GM21528 (cell line): ENCODE data around the gene VKORC1.
A peak's percentile ranks its signal among the peaks of the same experiment; 100 is the strongest.

Source experiments
- ATAC-seq: cut with Tn5 transposase; IDR thresholded peaks from one replicate; pipeline ENCODE4 v1.9.1; 2021; ENCODE audit warnings: mild to moderate bottlenecking, moderate library complexity; ENCODE audit not compliant: unreplicated experiment, low FRiP score

Gene VKORC1

DNA sequence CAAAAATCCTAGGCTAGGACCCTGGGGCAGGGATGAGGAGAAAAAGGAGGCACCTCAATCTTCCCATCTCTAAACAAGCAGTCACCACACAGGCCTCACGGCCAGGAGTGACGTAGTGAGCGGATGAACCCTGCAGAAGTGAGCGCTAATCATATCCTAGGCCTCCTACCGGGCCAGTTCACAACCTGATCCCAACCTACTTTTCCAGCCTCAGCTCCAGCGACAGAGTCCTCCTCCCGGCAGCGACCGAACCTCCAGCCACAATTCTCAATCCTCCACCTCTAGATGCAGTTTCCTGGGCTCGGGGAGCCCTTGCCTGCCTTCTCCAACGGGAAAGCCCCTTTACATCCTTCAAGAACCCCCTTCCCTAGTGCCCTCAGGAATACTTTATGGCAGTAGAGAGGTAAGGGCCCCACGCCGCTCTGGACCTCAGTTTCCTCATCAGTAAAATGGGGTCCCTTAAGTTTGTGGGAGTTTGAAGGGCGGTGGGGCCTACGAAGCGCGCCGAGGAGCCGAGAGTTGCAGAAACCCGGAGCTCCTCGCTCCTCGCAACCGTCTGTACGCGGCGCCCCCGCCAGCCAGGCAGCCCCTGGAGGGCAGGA lies 22.0 kb downstream of the VKORC1 start:
- peak; percentile 10 for ATAC-seq

DNA sequence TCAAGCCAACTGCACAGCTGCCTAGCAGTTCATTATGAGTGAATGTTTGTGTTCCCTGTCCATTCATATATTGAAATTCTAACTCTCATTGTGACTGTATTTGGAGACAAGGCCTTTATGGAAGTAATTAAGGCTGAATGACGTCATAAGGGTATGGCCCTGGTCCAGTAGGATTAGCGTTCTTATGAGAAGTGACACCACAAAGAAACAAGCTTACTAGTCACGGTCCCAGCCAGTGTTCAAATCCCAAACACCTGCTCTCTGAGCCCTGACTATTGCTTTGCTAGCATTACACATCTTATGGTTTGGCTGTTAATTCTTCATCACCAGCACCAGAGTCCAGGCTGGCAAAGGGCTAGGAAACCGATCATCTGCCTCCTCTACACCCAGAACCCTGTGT lies 22.7 kb downstream of the VKORC1 start:
- ATAC-seq = no peak

DNA sequence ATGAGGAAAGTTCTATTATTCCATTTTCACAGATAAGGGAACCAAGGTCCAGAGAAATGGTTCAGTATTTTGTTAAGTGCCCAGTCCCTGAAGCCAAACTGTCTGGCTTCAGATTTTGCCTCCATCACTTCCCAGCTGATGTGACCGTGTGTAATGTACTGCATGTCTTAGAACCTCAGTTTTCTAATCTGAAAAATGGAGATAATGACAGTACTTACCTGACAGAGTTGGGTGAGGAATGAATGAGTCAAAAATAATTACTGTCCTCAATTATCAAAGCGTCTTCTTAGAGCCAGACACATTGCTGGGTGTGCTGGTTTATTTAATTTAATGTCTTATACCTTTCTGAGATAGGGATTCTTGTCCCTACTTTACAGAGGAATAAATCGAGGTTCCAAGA lies 27.3 kb downstream of the VKORC1 start:
- no peak for ATAC-seq

DNA sequence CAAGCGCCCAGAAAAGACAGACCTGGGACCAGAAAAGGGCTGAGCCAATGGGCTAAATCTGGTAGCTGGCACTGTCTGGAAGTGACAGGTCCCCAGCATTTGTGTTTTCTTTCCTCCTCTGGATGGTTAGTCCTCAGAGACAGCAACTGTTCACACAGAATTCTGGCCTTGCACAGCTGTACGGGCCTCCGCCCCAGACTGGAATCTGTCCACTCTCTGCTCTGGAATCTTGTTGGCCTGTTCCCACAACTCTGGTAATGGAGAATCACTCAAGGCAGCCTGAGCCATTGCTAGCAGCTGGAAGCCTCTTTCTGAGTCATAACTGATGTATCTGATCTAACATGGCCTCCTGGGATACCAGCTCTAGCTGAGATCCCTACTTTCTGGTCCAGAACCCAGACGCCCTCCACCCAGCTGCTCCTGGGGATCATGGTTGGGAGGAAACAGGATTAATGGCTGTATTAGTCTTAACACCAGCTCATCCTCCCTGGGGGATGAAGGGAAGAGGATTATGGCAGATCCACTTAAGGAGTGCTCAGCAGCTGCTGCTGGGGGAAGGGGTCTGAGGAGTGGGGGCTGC lies 29.6 kb downstream of the VKORC1 start:
- ATAC-seq = no peak

DNA sequence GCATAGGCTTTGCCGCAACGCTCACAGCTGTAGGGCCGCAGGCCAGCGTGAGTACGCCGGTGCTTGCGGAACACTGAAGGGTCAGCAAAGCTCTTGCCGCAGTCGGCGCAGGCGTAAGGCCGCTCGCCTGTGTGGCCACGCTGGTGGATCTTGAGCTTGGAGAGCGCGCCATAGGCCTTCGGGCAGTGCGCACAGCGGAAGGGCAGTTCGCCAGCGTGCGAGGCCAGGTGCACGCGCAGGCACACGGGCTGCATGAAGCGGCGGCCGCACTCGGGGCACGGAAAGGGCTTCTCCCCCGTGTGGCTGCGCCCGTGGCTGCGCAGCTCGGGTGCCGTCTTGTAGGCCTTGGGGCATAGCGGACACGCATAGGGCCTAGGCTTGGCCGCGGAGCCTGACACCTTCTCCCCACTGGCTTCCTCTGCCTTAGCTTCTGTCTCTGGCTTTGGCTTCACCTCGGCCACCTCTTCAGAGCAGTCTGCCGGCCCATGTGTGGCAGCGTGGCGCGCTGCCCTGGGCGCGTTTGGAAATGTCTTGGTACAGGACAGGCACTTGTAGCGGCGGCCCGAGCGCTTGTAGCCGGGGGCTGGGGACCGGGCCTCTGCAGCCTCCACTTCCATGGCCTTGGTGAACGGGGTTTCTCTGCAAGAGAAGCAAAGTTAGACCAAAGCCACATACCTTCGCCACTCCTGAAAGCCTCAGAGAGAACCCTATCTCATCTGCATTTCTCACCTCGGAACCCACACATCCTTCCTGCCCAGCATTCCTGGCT lies 30.6 kb downstream of the VKORC1 start:
- no peak for ATAC-seq

DNA sequence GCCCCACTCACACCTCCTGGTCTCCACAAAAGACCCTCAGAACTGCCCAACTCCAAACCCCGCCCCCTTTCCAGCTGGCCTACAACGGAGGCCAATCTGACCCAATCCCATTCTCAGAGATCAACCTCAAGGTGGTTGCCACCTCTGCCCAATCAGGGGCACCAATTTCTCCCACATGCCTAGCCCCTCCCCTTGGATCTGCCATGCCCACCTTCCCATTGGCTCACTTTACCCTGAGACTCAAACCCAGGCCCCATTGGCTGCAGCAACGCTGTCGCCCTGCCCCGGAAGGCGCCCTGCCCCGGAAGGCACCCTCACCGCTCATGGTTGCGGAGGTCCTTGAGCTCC lies 31.1 kb downstream of the VKORC1 start:
- ATAC-seq = no peak

DNA sequence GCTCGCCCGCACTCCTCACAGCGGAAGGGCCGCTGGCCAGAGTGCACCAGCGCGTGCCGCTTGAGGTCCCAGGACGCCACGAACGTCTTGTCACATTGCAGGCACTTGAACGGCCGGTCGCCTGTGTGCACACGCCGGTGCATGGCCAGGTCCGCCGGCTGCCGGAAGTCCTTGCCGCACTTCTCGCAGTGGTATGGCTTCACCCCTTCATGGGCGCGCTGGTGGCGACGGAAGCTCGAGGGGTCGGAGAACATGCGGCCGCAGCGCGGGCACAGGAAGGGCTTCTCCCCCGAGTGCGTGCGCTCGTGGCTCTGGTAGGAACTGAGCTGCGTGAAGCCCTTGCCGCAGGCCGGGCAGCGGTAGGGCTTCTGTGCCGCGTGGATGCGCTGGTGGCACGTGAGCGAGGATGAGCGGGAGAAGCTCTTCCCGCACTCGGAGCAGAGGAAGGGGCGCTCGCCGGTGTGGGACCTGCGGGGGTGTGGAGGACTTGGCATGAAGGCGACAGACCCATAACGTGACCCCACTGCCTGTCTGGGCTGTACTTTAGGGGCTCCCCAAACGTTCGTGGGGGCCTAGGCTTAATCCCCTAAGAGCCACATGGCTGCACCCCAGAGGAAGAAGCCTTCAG lies 32.7 kb downstream of the VKORC1 start:
- ATAC-seq = no peak

DNA sequence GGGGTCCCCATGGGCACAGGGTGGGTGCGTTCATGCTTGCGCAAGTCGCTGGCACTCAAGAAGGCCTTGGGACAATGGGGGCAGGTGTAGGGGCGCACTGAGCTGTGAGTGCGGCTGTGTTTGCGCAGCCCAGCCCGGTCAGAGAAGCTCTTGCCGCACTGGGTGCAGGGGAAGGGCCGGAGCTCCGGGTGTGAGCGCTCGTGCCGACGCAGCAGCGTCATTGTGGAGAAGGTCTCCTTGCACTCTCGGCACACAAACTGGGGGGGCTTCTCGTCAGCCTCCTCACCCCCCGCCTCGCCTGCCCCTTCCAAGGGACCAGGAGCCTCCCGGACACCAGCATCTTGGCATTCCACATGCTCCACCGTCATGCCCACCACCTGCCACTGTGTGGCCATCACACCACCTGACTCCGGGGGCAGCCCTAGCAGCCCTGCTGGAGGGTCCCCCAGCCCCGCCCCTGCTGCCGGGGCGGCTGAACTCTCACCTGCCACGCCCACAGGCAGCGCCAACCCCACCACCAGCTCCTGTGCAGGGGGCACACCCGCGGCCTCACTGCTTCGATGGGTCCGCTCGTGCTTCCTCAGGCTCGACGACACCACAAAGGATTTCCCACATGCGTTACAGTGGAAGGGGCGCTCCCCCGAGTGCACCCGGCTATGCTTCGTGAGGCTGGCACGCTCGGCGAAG lies 33.3 kb downstream of the VKORC1 start:
- ATAC-seq = no peak

DNA sequence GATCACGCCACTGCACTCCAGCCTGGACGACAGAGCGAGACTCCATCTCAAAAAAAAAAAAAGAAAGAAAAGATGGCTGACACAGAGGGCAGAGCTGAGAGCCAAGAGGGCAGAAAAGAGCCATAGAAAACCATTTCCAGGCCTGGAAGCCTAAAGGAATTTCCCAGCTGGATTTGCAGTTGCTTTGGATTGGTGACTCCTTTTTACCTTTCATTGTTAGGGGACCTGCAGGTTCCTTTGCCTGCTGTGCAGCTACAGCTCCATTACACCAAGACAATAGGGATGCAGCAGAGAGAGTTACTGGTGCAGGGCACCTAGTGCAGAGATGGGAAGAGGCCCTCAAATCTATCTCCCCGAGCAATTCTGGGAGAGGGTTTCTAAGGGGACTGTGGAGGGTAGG lies 39.0 kb downstream of the VKORC1 start:
- no peak for ATAC-seq

DNA sequence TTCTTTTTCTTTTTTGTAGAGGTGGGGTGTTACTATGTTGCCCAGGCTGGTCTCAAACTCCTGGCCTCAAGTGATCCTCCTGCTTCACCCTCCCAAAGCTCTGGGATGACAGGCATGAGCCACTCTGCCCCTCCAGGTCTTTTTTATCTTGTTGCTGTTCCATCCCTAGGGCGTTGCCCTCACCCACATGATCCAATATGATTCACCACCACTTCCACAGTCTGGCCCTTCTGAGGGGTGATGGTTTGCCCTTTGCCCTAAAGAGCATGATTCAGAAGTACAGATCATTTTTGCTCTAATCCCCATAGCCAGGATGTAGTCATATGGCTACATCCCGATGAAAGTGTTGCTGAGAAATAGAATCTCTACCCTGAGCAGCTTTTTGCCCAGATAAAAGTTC lies 42.5 kb downstream of the VKORC1 start:
- no peak for ATAC-seq

DNA sequence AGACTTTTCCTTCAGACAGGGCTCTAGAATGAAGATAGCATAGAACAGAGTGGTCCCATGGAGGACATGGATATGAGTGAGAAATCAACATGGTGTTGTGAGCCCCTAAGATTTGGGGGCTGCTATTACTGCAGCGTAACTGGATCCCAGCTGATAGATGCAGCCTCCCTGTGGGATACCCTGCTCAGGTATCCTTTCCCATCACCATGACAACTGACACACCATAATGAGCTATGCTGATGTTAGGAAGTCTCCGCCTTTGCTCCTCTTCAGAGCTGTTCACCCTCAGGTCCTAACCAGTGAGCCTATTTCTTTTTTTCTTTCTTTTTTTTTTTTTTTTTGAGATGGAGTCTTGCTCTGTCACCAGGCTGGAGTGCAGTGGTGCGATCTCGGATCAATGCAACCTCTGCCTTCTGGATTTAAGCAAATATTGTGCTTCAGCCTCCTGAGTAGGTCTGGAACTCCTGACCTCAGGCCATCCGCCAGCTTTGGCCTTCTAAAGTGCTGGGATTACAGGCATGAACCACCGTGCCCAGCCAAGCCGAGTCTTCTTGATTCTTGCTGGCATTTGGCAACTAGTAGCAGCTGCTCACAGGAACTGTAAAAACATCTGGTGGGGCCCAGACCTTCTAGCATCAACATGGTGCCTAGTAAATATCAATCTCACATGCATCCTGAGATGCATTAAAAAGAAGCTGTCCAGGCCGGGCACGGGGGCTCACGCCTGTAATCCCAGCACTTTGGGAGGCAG lies 44.1 kb downstream of the VKORC1 start:
- ATAC-seq = no peak

DNA sequence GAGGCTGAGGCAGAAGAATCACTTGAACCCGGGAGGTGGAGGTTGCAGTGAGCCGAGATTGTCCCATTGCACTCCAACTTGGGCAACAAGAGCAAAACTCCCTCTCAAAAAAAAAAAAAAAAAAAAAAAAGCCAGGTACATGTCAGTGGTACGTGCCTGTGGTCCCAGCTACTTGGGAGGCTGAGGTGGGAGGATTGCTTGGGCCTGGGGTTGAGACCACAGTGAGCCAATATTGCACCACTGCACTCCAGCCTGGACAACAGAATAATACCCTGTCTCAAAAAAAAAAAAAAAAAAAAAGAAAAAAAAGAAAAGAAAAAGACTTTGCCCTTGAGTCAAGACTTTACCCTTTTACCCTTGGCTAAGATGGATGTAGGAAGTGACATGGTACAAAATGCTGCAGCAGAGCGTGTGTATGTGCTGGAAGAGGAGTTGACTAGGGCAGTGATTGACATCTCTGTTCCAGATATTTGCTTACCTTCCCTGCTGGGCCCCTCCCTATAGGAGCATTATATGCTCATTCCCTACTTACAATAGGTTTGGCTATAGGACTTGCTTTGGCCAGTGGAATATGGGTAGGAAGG lies 50.6 kb downstream of the VKORC1 start:
- no peak for ATAC-seq

DNA sequence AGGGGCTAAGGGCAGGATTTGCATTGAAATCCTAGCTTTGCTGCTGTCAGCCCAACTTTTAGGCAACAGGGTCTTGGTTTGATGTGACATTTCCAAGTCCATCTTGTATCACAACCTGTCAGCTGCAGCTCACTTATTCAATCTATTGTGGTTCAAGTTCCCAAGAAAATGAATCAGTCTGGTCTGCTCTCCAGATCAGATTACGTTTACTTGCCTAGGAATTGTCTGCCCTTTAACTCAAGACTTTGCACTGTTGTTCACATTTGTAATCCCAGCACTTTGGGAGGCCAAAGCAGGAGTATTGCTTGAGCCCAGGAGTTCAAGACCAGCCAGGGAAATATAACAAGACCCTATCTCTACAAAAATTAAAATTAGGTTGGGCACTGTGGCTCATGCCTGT lies 51.2 kb downstream of the VKORC1 start:
- no peak for ATAC-seq

DNA sequence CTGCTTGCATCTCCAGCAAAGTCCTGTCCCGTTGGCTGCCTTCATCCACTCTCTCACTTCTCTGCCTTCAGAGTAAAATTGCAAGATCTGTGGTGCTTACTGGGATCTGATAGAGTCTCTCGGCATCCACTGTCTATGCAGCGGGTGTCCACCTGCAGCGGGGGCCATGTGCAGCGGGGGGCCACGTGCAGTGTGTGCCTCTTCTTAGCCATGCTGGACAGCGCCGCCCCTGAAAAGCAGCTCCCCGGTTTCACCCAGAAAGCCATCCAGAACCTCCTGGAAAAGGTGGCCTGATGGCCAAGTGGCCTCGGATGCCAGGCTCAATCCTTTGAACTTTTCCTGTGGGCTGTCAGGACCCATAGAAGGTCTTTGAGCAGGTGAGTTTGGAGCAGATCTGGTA lies 51.7 kb downstream of the VKORC1 start:
- no peak for ATAC-seq
